ENCODE data around the gene NEDD4L.
A peak's percentile ranks its signal among the peaks of the same experiment; 100 is the strongest.

NEDD4L gene

GRCh38 chr18:58187674-58188073, 143.6 kb downstream of the NEDD4L start:
- H3K9ac ChIP-seq (ENCODE audit: low read depth, low read length): no peak overlapping the region
- H3K4me1 ChIP-seq (ENCODE audit: insufficient read depth, low read length): peaks cover 35% of the 10 kb centered on the region
- H3K36me3 ChIP-seq (ENCODE audit: insufficient read depth, low read length): no peaks in the 10 kb centered on the region
- 96% methylated on average over 5 of the region's 6 CpGs for WGBS
- H3K9me3 ChIP-seq (ENCODE audit: insufficient read depth, low read depth, low read length): no peaks in the 10 kb centered on the region
- H3K4me3 ChIP-seq (ENCODE audit: low read length): no peak overlapping the region
- no peaks in the 10 kb centered on the region for H3K27me3 ChIP-seq (ENCODE audit: insufficient read depth, low read length)
- no peak overlapping the region for H3K27ac ChIP-seq (ENCODE audit: low read depth, low read length)

GRCh38 chr18:58188996-58189395, 145.0 kb downstream of the NEDD4L start:
- peaks cover 39% of the 10 kb centered on the region for H3K4me1 ChIP-seq (ENCODE audit: insufficient read depth, low read length)
- no peaks in the 10 kb centered on the region for H3K27me3 ChIP-seq (ENCODE audit: insufficient read depth, low read length)
- no peak overlapping the region for H3K9ac ChIP-seq (ENCODE audit: low read depth, low read length)
- H3K9me3 ChIP-seq (ENCODE audit: insufficient read depth, low read depth, low read length): no peaks in the 10 kb centered on the region
- peak overlapping the region; percentile 57; the same call in 1 of the 2 replicates for H3K27ac ChIP-seq (ENCODE audit: low read depth, low read length)
- 53% methylated on average over 5 of the region's 5 CpGs for WGBS
- no peaks in the 10 kb centered on the region for H3K36me3 ChIP-seq (ENCODE audit: insufficient read depth, low read length)
- H3K4me3 ChIP-seq (ENCODE audit: low read length): no peak overlapping the region

GRCh38 chr18:58190842-58191530, 147.0 kb downstream of the NEDD4L start:
- no peak overlapping the region for H3K4me3 ChIP-seq (ENCODE audit: low read length)
- no peaks in the 10 kb centered on the region for H3K36me3 ChIP-seq (ENCODE audit: insufficient read depth, low read length)
- H3K4me1 ChIP-seq (ENCODE audit: insufficient read depth, low read length): peaks cover 55% of the 10 kb centered on the region
- H3K27me3 ChIP-seq (ENCODE audit: insufficient read depth, low read length): no peaks in the 10 kb centered on the region
- no peaks in the 10 kb centered on the region for H3K9me3 ChIP-seq (ENCODE audit: insufficient read depth, low read depth, low read length)
- 83% methylated on average over 5 of the region's 5 CpGs for WGBS
- no peak overlapping the region for H3K9ac ChIP-seq (ENCODE audit: low read depth, low read length)
- no peak overlapping the region for H3K27ac ChIP-seq (ENCODE audit: low read depth, low read length)

GRCh38 chr18:58191626-58192025, 147.6 kb downstream of the NEDD4L start:
- H3K9ac ChIP-seq (ENCODE audit: low read depth, low read length): no peak overlapping the region
- no peaks in the 10 kb centered on the region for H3K27me3 ChIP-seq (ENCODE audit: insufficient read depth, low read length)
- no peaks in the 10 kb centered on the region for H3K36me3 ChIP-seq (ENCODE audit: insufficient read depth, low read length)
- H3K27ac ChIP-seq (ENCODE audit: low read depth, low read length): no peak overlapping the region
- H3K4me3 ChIP-seq (ENCODE audit: low read length): no peak overlapping the region
- H3K4me1 ChIP-seq (ENCODE audit: insufficient read depth, low read length): peaks cover 57% of the 10 kb centered on the region
- 100% methylated on average over 2 of the region's 2 CpGs for WGBS
- no peaks in the 10 kb centered on the region for H3K9me3 ChIP-seq (ENCODE audit: insufficient read depth, low read depth, low read length)

- Histone ChIP-seq H3K36me3 (ENCODE audit: insufficient read depth, low read length) (no peaks in the 10 kb centered on the region), H3K9ac (ENCODE audit: low read depth, low read length) (no peak overlapping the region), H3K9me3 (ENCODE audit: insufficient read depth, low read depth, low read length) (no peaks in the 10 kb centered on the region), H3K4me3 (ENCODE audit: low read length) (no peak overlapping the region), H3K27me3 (ENCODE audit: insufficient read depth, low read length) (no peaks in the 10 kb centered on the region), H3K27ac (ENCODE audit: low read depth, low read length) (no peak overlapping the region), H3K4me1 (ENCODE audit: insufficient read depth, low read length) (peaks cover 57% of the 10 kb centered on the region)
- WGBS: 87% methylated on average over 4 of the region's 4 CpGs
Measured at GRCh38 chr18:58192519-58192918, 148.5 kb downstream of the NEDD4L start.

- Histone ChIP-seq H3K9ac (ENCODE audit: low read depth, low read length) (no peak overlapping the region), H3K27ac (ENCODE audit: low read depth, low read length) (no peak overlapping the region)
Measured at GRCh38 chr18:58194028-58194427, 150.0 kb downstream of the NEDD4L start.

GRCh38 chr18:58195278-58195765, 151.3 kb downstream of the NEDD4L start:
- Histone ChIP-seq H3K9ac (ENCODE audit: low read depth, low read length) (peak overlapping the region; percentile 77), H3K9me3 (ENCODE audit: insufficient read depth, low read depth, low read length) (no peaks in the 10 kb centered on the region), H3K27me3 (ENCODE audit: insufficient read depth, low read length) (no peaks in the 10 kb centered on the region), H3K27ac (ENCODE audit: low read depth, low read length) (peak overlapping the region; percentile 76), H3K36me3 (ENCODE audit: insufficient read depth, low read length) (no peaks in the 10 kb centered on the region), H3K4me3 (ENCODE audit: low read length) (peak overlapping the region; percentile 70), H3K4me1 (ENCODE audit: insufficient read depth, low read length) (peaks cover 41% of the 10 kb centered on the region)
- WGBS: 4% methylated on average over 25 of the region's 25 CpGs

More at GRCh38 chr18:58194028-58194427, 150.0 kb downstream of the NEDD4L start:
- Histone ChIP-seq H3K4me3 (ENCODE audit: low read length) (no peak overlapping the region), H3K27me3 (ENCODE audit: insufficient read depth, low read length) (no peaks in the 10 kb centered on the region), H3K9me3 (ENCODE audit: insufficient read depth, low read depth, low read length) (no peaks in the 10 kb centered on the region), H3K4me1 (ENCODE audit: insufficient read depth, low read length) (peaks cover 47% of the 10 kb centered on the region), H3K36me3 (ENCODE audit: insufficient read depth, low read length) (no peaks in the 10 kb centered on the region)
- WGBS: 55% methylated on average over 6 of the region's 8 CpGs

GRCh38 chr18:58196164-58196563, 152.1 kb downstream of the NEDD4L start:
- 60% methylated on average over 2 of the region's 3 CpGs for WGBS
- no peaks in the 10 kb centered on the region for H3K9me3 ChIP-seq (ENCODE audit: insufficient read depth, low read depth, low read length)
- peak overlapping the region; percentile 70 for H3K4me3 ChIP-seq (ENCODE audit: low read length)
- peak overlapping the region; percentile 77; the same call in 1 of the 2 replicates for H3K9ac ChIP-seq (ENCODE audit: low read depth, low read length)
- peaks cover 39% of the 10 kb centered on the region for H3K4me1 ChIP-seq (ENCODE audit: insufficient read depth, low read length)
- H3K27ac ChIP-seq (ENCODE audit: low read depth, low read length): 0 out of 2 replicates have a peak overlapping the region, but pooled peaks have one; percentile 76
- H3K36me3 ChIP-seq (ENCODE audit: insufficient read depth, low read length): no peaks in the 10 kb centered on the region
- H3K27me3 ChIP-seq (ENCODE audit: insufficient read depth, low read length): no peaks in the 10 kb centered on the region

GRCh38 chr18:58196881-58197872, 153.2 kb downstream of the NEDD4L start:
- Histone ChIP-seq H3K4me3 (ENCODE audit: low read length) (peak overlapping the region; percentile 70; the same call in 1 of the 2 replicates), H3K9me3 (ENCODE audit: insufficient read depth, low read depth, low read length) (no peaks in the 10 kb centered on the region), H3K27ac (ENCODE audit: low read depth, low read length) (no peak overlapping the region), H3K36me3 (ENCODE audit: insufficient read depth, low read length) (no peaks in the 10 kb centered on the region), H3K27me3 (ENCODE audit: insufficient read depth, low read length) (no peaks in the 10 kb centered on the region), H3K9ac (ENCODE audit: low read depth, low read length) (no peak overlapping the region), H3K4me1 (ENCODE audit: insufficient read depth, low read length) (peaks cover 48% of the 10 kb centered on the region)
- WGBS: 80% methylated on average over 19 of the region's 19 CpGs

GRCh38 chr18:58201268-58201667, 157.2 kb downstream of the NEDD4L start:
- 98% methylated on average over 3 of the region's 5 CpGs for WGBS
- Histone ChIP-seq H3K36me3 (ENCODE audit: insufficient read depth, low read length) (no peaks in the 10 kb centered on the region), H3K9ac (ENCODE audit: low read depth, low read length) (no peak overlapping the region), H3K27ac (ENCODE audit: low read depth, low read length) (no peak overlapping the region), H3K4me3 (ENCODE audit: low read length) (no peak overlapping the region), H3K9me3 (ENCODE audit: insufficient read depth, low read depth, low read length) (no peaks in the 10 kb centered on the region), H3K27me3 (ENCODE audit: insufficient read depth, low read length) (no peaks in the 10 kb centered on the region), H3K4me1 (ENCODE audit: insufficient read depth, low read length) (peaks cover 31% of the 10 kb centered on the region)
